KOPT-K1 (cell line): ENCODE results near the gene NACA2.
"Not testable (repeated sequence)": the region's sequence is repeated elsewhere in the genome, so short reads cannot be mapped to it uniquely, and the experiment has no call there.

Experiments used
- H3K27ac ChIP-seq: fragments of 200-600 bp; sonication (generic); 2 replicates; pipeline ENCODE4 v1.5.1; 2016; ENCODE audit warnings: antibody characterized with exemption, mild to moderate bottlenecking, low read depth, low read length; ENCODE audit not compliant: poor library complexity, severe bottlenecking
- H3K36me3 ChIP-seq: fragments of 200-600 bp; sonication (generic); 2 replicates; pipeline ENCODE4 v1.5.1; 2017; ENCODE audit warnings: antibody characterized with exemption, mild to moderate bottlenecking, low read length, moderate library complexity; ENCODE audit not compliant: insufficient read depth
- H3K9me3 ChIP-seq: fragments of 200-600 bp; sonication (generic); 2 replicates; pipeline ENCODE4 v1.5.1; 2017; ENCODE audit warnings: antibody characterized with exemption, low read length, mild to moderate bottlenecking; ENCODE audit not compliant: insufficient read depth, poor library complexity, severe bottlenecking

The NACA2 gene

GRCh38 chr17:61556224-61557188 is 34.5 kb downstream of the NACA2 start:
- H3K9me3 ChIP-seq, result no peaks in the 10 kb centered on the region
- H3K36me3 ChIP-seq, result no peaks in the 10 kb centered on the region
- H3K27ac ChIP-seq, result no peak overlapping the region

DNA sequence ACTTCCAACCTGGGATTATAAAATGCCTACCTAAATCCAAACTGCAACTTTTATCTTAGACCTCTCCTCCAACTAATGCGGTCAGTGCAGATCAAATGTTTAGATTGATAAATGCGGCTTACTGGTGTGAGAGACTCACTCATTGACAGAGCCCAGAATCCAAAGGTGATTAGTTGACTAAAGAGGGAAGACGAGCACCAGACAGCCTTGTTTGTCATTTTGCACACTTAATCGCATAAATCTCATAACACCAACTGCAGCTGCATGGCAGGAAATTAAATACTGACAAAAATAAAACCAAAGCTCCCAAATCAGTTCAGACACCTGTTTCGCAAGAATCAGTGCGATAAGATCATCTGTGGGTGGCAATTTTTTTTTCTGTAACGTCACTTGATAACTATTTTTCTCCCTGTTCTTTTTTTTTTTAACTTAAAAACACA is 35.9 kb downstream of the NACA2 start:
- H3K27ac ChIP-seq, result no peak overlapping the region
- no peaks in the 10 kb centered on the region for H3K36me3 ChIP-seq

DNA sequence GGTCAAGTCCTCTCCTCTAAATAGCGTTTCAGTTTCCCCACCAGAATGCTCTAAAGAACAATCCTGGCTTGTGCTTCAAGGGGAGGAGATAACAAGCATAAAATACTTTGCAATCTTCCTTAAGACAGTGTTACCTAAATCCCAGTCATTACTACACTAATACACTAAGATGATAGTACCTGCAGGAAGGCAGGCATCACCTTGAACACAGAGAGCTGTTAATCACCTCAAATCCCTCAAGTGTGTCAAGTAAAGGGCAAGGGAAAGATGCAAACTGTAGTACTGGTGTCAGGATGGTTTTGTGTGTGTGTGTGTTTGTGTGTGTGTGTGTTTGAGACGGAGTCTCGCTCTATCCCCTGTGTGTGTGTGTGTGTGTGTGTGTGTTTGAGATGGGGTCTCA is 36.8 kb downstream of the NACA2 start:
- Histone ChIP-seq H3K27ac (no peak overlapping the region), H3K36me3 (no peaks in the 10 kb centered on the region), H3K9me3 (no peaks in the 10 kb centered on the region)

More for the DNA sequence above, 35.9 kb downstream of the NACA2 start:
- no peaks in the 10 kb centered on the region for H3K9me3 ChIP-seq

DNA sequence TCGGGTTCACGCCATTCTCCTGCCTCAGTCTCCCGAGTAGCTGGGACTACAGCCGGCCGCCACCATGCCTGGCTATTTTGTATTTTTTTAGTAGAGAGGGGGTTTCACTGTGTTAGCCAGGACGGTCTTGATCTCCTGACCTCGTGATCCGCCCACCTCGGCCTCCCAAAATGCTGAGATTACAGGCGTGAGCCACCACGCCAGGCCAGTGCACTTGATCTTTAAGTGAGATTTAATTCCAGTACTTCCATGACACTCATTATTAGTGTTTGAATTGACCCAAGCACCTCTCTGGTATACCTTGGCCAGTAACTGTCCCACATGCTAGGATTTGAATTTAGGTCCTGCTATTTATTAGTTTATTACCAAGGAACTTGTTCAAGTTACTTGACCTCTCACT is 38.5 kb downstream of the NACA2 start:
- not testable (repeated sequence) for H3K27ac ChIP-seq, H3K36me3 ChIP-seq, H3K9me3 ChIP-seq

- Histone ChIP-seq H3K27ac (no peak overlapping the region), H3K36me3 (no peaks in the 10 kb centered on the region), H3K9me3 (peaks cover 5% of the 10 kb centered on the region)
Measured at GRCh38 chr17:61551255-61551742, 39.7 kb downstream of the NACA2 start.

DNA sequence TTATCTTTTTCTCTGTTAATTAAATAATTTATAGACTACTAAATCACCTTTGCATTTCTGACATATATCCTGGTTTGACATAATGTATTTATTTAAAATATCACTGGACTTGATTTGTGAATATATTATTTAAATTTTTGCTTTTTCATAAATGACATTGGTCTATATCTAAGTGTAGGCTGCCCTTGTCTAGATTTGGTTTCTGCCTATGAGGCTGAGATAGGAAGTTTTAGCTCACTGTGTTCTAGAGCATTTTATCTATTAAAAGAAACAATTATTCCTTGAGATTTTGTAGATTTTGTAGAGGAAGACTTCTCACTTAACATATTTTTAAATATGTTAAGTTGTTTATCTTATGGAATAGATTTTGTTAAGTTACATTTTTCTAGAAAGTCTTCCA is 43.9 kb downstream of the NACA2 start:
- H3K27ac ChIP-seq, result no peak overlapping the region
- H3K36me3 ChIP-seq, result no peaks in the 10 kb centered on the region
- H3K9me3 ChIP-seq, result peaks cover 19% of the 10 kb centered on the region

DNA sequence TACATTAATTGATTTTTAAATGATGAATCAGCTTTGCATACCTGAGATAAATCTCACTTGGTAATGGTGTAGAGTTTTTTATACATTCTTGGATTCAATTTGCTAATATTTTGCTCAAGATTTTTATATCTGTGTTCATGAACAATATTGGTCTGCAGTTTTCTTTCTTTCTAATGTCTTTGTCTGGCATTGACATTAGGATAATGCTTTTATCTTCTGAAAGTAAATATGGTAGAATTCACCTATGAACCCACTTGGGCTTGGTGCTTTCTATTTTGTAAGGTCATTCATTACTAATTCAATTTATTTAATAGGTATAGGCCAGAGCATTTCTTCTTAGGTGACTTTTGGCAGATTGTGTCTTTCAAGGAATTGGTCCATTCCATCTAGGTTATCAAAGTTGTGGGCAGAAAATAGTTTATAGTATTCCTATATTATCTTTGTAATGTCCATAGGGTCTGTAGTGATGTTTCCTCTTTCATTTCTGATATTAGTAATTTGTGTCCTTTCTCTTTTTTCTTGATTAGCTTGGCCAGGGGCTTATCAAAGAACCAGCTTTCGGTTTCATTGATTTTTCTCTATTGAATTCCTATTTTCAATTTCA is 45.6 kb downstream of the NACA2 start:
- H3K36me3 ChIP-seq, result no peaks in the 10 kb centered on the region
- peaks cover 31% of the 10 kb centered on the region for H3K9me3 ChIP-seq
- H3K27ac ChIP-seq, result no peak overlapping the region

DNA sequence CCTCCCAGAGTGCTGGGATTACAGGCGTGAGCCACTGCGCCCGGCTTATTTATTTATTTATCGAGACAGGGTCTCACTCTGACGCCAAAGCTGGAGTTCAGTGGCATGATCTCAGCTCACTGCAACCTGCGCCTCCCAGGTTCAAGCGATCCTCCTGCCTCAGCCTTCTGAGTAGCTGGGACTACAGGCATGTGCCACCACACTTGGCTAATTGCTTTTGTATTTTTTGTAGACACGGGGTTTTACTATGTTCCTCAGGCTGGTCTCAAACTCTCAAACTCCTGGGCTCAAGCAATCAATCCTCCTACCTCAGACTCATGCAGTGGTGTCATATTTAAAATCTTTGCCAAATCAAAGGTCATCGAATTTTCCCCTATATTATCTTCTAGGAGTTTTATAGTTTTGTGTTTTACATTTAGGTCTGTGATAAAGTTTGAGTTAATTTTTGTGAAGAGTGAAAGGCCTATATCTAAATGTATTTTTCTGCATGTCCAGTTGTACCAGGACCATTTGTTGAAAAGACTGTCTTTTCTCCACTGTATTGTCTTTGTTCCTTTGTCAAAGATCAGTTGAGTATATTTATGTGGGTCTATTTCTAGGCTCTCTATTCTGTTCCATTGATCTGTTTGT is 47.1 kb downstream of the NACA2 start:
- H3K9me3 ChIP-seq, result peaks cover 36% of the 10 kb centered on the region
- no peak overlapping the region for H3K27ac ChIP-seq
- no peaks in the 10 kb centered on the region for H3K36me3 ChIP-seq

DNA sequence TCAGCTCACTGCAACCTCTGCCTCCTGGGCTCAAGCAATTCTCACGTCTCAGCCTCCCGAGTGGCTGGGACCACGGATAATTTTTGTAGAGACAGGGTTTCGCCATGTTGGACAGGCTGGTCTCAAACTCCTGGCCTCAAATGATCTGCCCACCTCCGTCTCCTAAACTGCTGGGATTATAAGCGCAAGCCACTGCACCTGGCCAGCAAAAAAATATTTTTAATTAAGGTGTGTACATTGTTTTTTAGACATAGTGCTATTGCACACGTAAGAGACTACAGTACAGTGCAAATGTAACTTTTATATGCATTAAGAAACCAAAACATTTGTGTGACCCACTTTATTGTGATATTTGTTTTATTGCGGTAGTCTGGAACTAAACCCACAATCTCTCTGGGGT is 49.0 kb downstream of the NACA2 start:
- Histone ChIP-seq H3K36me3 (no peaks in the 10 kb centered on the region), H3K27ac (no peak overlapping the region), H3K9me3 (peaks cover 36% of the 10 kb centered on the region)

DNA sequence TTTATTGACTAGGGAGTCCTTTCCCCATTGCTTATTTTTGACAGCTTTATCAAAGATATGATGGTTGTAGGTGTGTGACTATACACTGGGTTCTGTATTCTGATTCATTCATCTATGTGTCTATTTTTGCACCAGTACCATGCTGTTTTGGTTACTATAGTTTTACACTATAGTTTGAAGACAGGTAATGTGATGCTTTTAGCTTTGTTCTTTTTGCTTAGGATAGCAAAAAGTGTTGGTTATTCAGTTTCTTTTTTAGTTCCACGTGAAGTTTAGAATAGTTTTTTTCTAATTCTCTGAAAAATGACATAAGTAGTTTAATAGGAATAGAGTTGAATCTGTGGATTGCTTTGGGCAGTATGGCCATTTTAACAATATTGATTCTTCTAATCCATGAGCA is 50.1 kb downstream of the NACA2 start:
- no peaks in the 10 kb centered on the region for H3K36me3 ChIP-seq
- peaks cover 27% of the 10 kb centered on the region for H3K9me3 ChIP-seq
- H3K27ac ChIP-seq, result no peak overlapping the region
